SK-MEL-5 (cell line): ENCODE data around the gene CEP41. TPM values are rescaled to one million over a fixed set of nuclear protein-coding genes. Genes with fewer than 3 reads are reported as not detected.
A peak's percentile ranks its signal among the peaks of the same experiment; 100 is the strongest.

ENCODE experiments used
- DNase-seq: peaks from one replicate; pipeline ENCODE4 v3.0.0-alpha.2; 2016; ENCODE audit warnings: low read depth, low spot score
- in situ Hi-C: cut with HindIII; loops from 2 replicates; pipeline ENCODE4 v1.10.0; 2016; ENCODE audit warnings: low sequenced_read_pairs, high pct_unique_total_duplicates, low pct_unique_long_range_greater_than_20kb
- small RNA-seq, 2 experiments: library from RNA; depleted of rRNA; stranded (forward); fragments of <200 nt; gene quantifications; one replicate each; pipeline ENCODE3, GENCODE V24; 2014
- total RNA-seq: library from RNA; depleted of rRNA; stranded (reverse); fragments of >200 nt; shearing (Covaris generic); gene quantifications from 2 replicates; pipeline ENCODE4 v1.2.3, GENCODE V29; 2014; rRNA removed

CEP41 gene
- total RNA-seq, 1 experiment from 2014 or later = 17.5 TPM

- no peak for DNase-seq
- in situ Hi-C loops = no loop called here
Measured at GRCh38 chr7:130350945-130351790, 89.6 kb downstream of the CEP41 start.

GRCh38 chr7:130349911-130350782, 90.7 kb downstream of the CEP41 start:
- DNase-seq = peak; percentile 67
- in situ Hi-C loops = no loop called here

GRCh38 chr7:130346941-130347340, 93.9 kb downstream of the CEP41 start:
- in situ Hi-C loops = no loop called here
- no peak for DNase-seq

GRCh38 chr7:130346177-130346905, 94.5 kb downstream of the CEP41 start:
- no peak for DNase-seq

GRCh38 chr7:130345725-130346124, 95.1 kb downstream of the CEP41 start:
- in situ Hi-C loops = no loop called here
- no peak for DNase-seq

More at GRCh38 chr7:130346177-130346905, 94.5 kb downstream of the CEP41 start:
- in situ Hi-C loops = no loop called here

GRCh38 chr7:130345136-130345535, 95.7 kb downstream of the CEP41 start:
- DNase-seq = no peak
- in situ Hi-C loops = no loop called here

GRCh38 chr7:130344271-130344866, 96.4 kb downstream of the CEP41 start, which contains the start of gene CPA5:
TSS of gene CPA5 (plus strand) at chr7:130344816. CDS start at chr7:130346486, 1,670 bp downstream.
- in situ Hi-C loops = no loop called here

More at GRCh38 chr7:130344271-130344866, 96.4 kb downstream of the CEP41 start, which contains the start of gene CPA5:
- no peak for DNase-seq

Small RNA genes lying within 50 kb of the gene (small RNA-seq; reads per million reads assigned to genes)
- gene RF02148 (0 reads per million in 2 experiments), gene RF02149 (0 reads per million in 2 experiments), gene RF02150 (0 reads per million in 2 experiments)

Other genes starting within 250 kb of the CEP41 start
- gene TMEM209, start 235.6 kb downstream of the CEP41 start, total RNA-seq = 31.0 and 34.0 TPM in 2 replicates
- 0.45 TPM in 1 of 2 replicates, not detected in the other for gene SSMEM1, start 233.2 kb downstream of the CEP41 start, total RNA-seq
- gene CPA2, start 174.2 kb downstream of the CEP41 start, total RNA-seq = not detected in 2 replicates
- gene CPA4, start 147.9 kb downstream of the CEP41 start, total RNA-seq = 0.11 and 0.16 TPM in 2 replicates
- gene CPA5, start 96.2 kb downstream of the CEP41 start, total RNA-seq = not detected in 2 replicates
- gene CPA1, start 60.5 kb downstream of the CEP41 start, total RNA-seq = not detected in 2 replicates
- not detected in 2 replicates for gene MEST, start 51.1 kb upstream of the CEP41 start, total RNA-seq
- 41.9 and 43.6 TPM in 2 replicates for gene COPG2, start 227.7 kb upstream of the CEP41 start, total RNA-seq
- not detected in 2 replicates for gene TSGA13, start 245.5 kb upstream of the CEP41 start, total RNA-seq